ENCODE measurements around the gene HLCS. TPM values are rescaled to one million over a fixed set of nuclear protein-coding genes. Genes with fewer than 3 reads are reported as not detected.

Gene HLCS
- total and polyA plus RNA-seq, 10 of the 15 experiments (the other 5 are each of a cell fraction or from before 2014, with no cell fraction given): 1.5 to 12.7 (median 9.6) TPM

- H3K79me2 ChIP-seq (ENCODE audit: control insufficient read depth, insufficient read depth, low read length): no peaks in the 10 kb centered on the region
- 45% methylated on average over 2 of the region's 2 CpGs for WGBS (ENCODE audit: insufficient coverage, insufficient replicate concordance, low lambda C conversion rate, missing lambda C conversion rate)
- H3K27ac ChIP-seq (ENCODE audit: control insufficient read depth, insufficient read depth): no peak overlapping the region
- H3K27me3 ChIP-seq (replicated peaks in 1 of 2; ENCODE audit: control insufficient read depth in 2 of 2, insufficient read depth in 2 of 2, low read length in 1 of 2): peaks cover 2 to 5% of the 10 kb centered on the region in 2 experiments; a peak in 3 of 4 replicates
- in situ Hi-C loops (cut with MboI): no loop called here
- no peaks in the 10 kb centered on the region for H3K9me3 ChIP-seq (replicated peaks; ENCODE audit: control insufficient read depth, insufficient read depth, low read length)
- no peaks in the 10 kb centered on the region for H3K36me3 ChIP-seq (ENCODE audit: control insufficient read depth in 2 of 2, insufficient read depth in 2 of 2, low read length in 1 of 2)
- ChIA-PET CTCF (interaction anchor here (0.6 kb wide), 1 partner anchor 271 kb away, joined by 5 read pairs; no protein-coding TSS in a partner anchor), RAD21 (ENCODE audit: unreplicated experiment) (no interaction called here), SMC1A (ENCODE audit: uncharacterized antibody, unreplicated experiment) (no interaction called here), POLR2A (no interaction called here)
- H3K4me1 ChIP-seq (ENCODE audit: control insufficient read depth, insufficient read depth, low read length): no peaks in the 10 kb centered on the region
- no TSS peak for BruUV-seq (replicated peaks)
- no peak overlapping the region for H3K9ac ChIP-seq (ENCODE audit: control insufficient read depth, insufficient read depth, low read length)
- no peaks in the 10 kb centered on the region for H4K20me1 ChIP-seq (ENCODE audit: control insufficient read depth, insufficient read depth)
- no peak overlapping the region for H3K4me3 ChIP-seq
- no peak overlapping the region for H3K4me2 ChIP-seq (ENCODE audit: control insufficient read depth, insufficient read depth)
- H2AFZ ChIP-seq (ENCODE audit: control insufficient read depth, low read depth, low read length): no peak overlapping the region
- DNase-seq (ENCODE audit: low read depth, low spot score) (no peak), FAIRE-seq (no peak), ATAC-seq (no peak)
- TF ChIP-seq NFYB (IDR thresholded peaks at IDR 0.05; ENCODE audit: insufficient read depth, low read depth, low read length) (no peak), NFIC (IDR thresholded peaks at IDR 0.05; ENCODE audit: low read depth, low read length) (no peak), BRCA1 (IDR thresholded peaks at IDR 0.05; ENCODE audit: low read depth, low read length) (no peak), BHLHE40 (IDR thresholded peaks at IDR 0.05; ENCODE audit: borderline replicate concordance in 1 of 2, low read depth in 2 of 2, low read length in 1 of 2) (no peak), SUZ12 (IDR thresholded peaks at IDR 0.05; ENCODE audit: unreplicated experiment) (no peak), SMAD1 (IDR thresholded peaks at IDR 0.05; ENCODE audit: low read depth, partially characterized antibody) (no peak), RAD51 (IDR thresholded peaks at IDR 0.05) (no peak), KLF5 (IDR thresholded peaks at IDR 0.05; ENCODE audit: partially characterized antibody) (no peak), E2F8 (IDR thresholded peaks at IDR 0.05; ENCODE audit: low read depth, partially characterized antibody) (no peak)
- intact Hi-C loops (cut with micrococcal nuclease; ENCODE audit: unreplicated experiment): no loop called here
Observed at GRCh38 chr21:36716387-36716786, 250.1 kb downstream of the HLCS start.

Measured in GM12878 (cell line).